ENCODE data around the gene CFAP99. TPM values are rescaled to one million over a fixed set of nuclear protein-coding genes. Genes with fewer than 3 reads are reported as not detected.

The CFAP99 gene
- total RNA-seq, 6 experiments from 2014 or later = not detected

DNA sequence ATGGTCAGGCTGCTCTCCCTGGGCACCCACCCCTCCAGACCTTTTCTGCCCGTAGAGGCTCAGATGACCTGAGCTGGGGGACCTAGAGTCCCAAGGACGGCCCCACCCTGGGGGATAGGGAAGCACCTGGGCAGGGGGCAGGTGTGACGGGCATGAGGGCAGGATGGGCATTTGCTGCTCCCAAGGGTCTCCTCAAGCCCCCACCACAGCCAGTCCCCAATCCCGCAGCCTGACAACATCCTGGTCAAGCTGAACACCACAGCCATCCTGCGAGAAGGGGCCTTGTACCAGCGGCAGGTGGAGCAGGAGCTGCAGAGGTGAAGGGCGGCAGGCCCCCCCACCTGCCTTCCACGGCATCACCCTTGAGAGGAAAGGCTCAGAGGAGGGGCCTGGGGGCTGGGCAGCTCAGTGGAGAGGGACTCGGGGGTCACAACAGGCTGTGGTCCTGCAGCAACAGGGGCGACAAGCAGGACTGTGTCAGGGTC lies 32.3 kb downstream of the CFAP99 start:
- peaks cover 11% of the 10 kb centered on the region for H3K27me3 Mint-ChIP-seq (ENCODE audit: insufficient read depth)
- no peak overlapping the region for H3K4me3 Mint-ChIP-seq
- no peak for TF ChIP-seq CTCF (IDR thresholded peaks at IDR 0.05)
- no peak overlapping the region for H3K27ac Mint-ChIP-seq
- H3K36me3 Mint-ChIP-seq (ENCODE audit: low read depth) = no peaks in the 10 kb centered on the region
- H3K9me3 Mint-ChIP-seq = no peaks in the 10 kb centered on the region
- no peaks in the 10 kb centered on the region for H3K4me1 Mint-ChIP-seq (ENCODE audit: low read depth)
- no peak for DNase-seq

- H3K36me3 Mint-ChIP-seq (ENCODE audit: low read depth) = no peaks in the 10 kb centered on the region
- TF ChIP-seq CTCF (IDR thresholded peaks at IDR 0.05) = no peak
- peaks cover 14% of the 10 kb centered on the region for H3K27me3 Mint-ChIP-seq (ENCODE audit: insufficient read depth)
- no peak for DNase-seq
- no peak overlapping the region for H3K27ac Mint-ChIP-seq
- no peaks in the 10 kb centered on the region for H3K9me3 Mint-ChIP-seq
- no peaks in the 10 kb centered on the region for H3K4me1 Mint-ChIP-seq (ENCODE audit: low read depth)
- H3K4me3 Mint-ChIP-seq = no peak overlapping the region
These were observed 33.3 kb downstream of the CFAP99 start for GRCh38 chr4:2451821-2452785.

- Mint-ChIP-seq H3K4me3 (no peak overlapping the region), H3K4me1 (ENCODE audit: low read depth) (peaks cover 7% of the 10 kb centered on the region; the same call in 1 of the 2 replicates), H3K9me3 (no peaks in the 10 kb centered on the region), H3K27ac (no peak overlapping the region), H3K27me3 (ENCODE audit: insufficient read depth) (peaks cover 3% of the 10 kb centered on the region), H3K36me3 (ENCODE audit: low read depth) (no peaks in the 10 kb centered on the region)
- no peak for TF ChIP-seq CTCF (IDR thresholded peaks at IDR 0.05)
- no peak for DNase-seq
These were observed 38.9 kb downstream of the CFAP99 start for GRCh38 chr4:2457481-2458295.

GRCh38 chr4:2458546-2459491 lies 40.1 kb downstream of the CFAP99 start:
- TF ChIP-seq CTCF (IDR thresholded peaks at IDR 0.05) = no peak
- no peak for DNase-seq
- H3K27ac Mint-ChIP-seq = no peak overlapping the region
- H3K4me1 Mint-ChIP-seq (ENCODE audit: low read depth) = peaks cover 7% of the 10 kb centered on the region; the same call in 1 of the 2 replicates
- no peaks in the 10 kb centered on the region for H3K9me3 Mint-ChIP-seq
- H3K27me3 Mint-ChIP-seq (ENCODE audit: insufficient read depth) = peaks cover 3% of the 10 kb centered on the region
- H3K4me3 Mint-ChIP-seq = no peak overlapping the region
- H3K36me3 Mint-ChIP-seq (ENCODE audit: low read depth) = no peaks in the 10 kb centered on the region
